Neural cell (in vitro differentiated cells): ENCODE data around the gene PLA2G4C.

ENCODE experiments used
- CTCF ChIP-seq: fragments of 450-650 bp; IDR thresholded peaks from 2 replicates; pipeline ENCODE4 v1.5.1; 2014; ENCODE audit warnings: antibody characterized with exemption, mild to moderate bottlenecking, moderate library complexity; ENCODE audit not compliant: poor library complexity, severe bottlenecking
- EP300 ChIP-seq: fragments of 450-650 bp; conservative IDR thresholded peaks from 2 replicates; pipeline ENCODE4 v1.6.1; 2014; ENCODE audit warnings: antibody characterized with exemption, mild to moderate bottlenecking, moderate library complexity; ENCODE audit not compliant: poor library complexity, severe bottlenecking
- EZH2 ChIP-seq: fragments of 200-600, 300-800 bp; shearing (Covaris generic), sonication (generic); IDR thresholded peaks from 2 replicates; pipeline ENCODE4 v1.6.1; 2014; ENCODE audit warnings: antibody characterized with exemption, low read length, borderline replicate concordance, mild to moderate bottlenecking; ENCODE audit not compliant: insufficient read depth, poor library complexity, severe bottlenecking
- MXI1 ChIP-seq: fragments of 450-650 bp; conservative IDR thresholded peaks from 2 replicates; pipeline ENCODE4 v1.6.1; 2014; ENCODE audit warnings: antibody characterized with exemption, mild to moderate bottlenecking; ENCODE audit not compliant: poor library complexity, severe bottlenecking
- POLR2AphosphoS5 ChIP-seq: IDR thresholded peaks from 2 replicates; pipeline ENCODE4 v1.6.1; 2012
- RAD21 ChIP-seq: fragments of 450-650 bp; conservative IDR thresholded peaks from 2 replicates; pipeline ENCODE4 v1.6.1; 2014; ENCODE audit warnings: antibody characterized with exemption, mild to moderate bottlenecking, moderate library complexity
- REST ChIP-seq: IDR thresholded peaks from 2 replicates; pipeline ENCODE4 v1.6.1; 2012; ENCODE audit warnings: borderline replicate concordance
- SMC3 ChIP-seq: fragments of 450-650 bp; conservative IDR thresholded peaks from 2 replicates; pipeline ENCODE4 v1.6.1; 2014; ENCODE audit warnings: antibody characterized with exemption, mild to moderate bottlenecking, moderate library complexity; ENCODE audit not compliant: poor library complexity
- TAF1 ChIP-seq: IDR thresholded peaks from 2 replicates; pipeline ENCODE4 v1.6.1; 2012; ENCODE audit warnings: low read depth

- TF ChIP-seq CTCF = no peak
- TF ChIP-seq POLR2AphosphoS5 = no peak
- TF ChIP-seq EZH2 = no peak
- TF ChIP-seq EP300 = no peak
- TF ChIP-seq SMC3 = no peak
- no peak for TF ChIP-seq RAD21
- TF ChIP-seq MXI1 = no peak
- TF ChIP-seq REST = no peak
- no peak for TF ChIP-seq TAF1
These were observed 14.9 kb downstream of the PLA2G4C start for GRCh38 chr19:48095612-48096175.
